ENCODE measurements around the gene SLC35F1. TPM values are rescaled to one million over a fixed set of nuclear protein-coding genes. Genes with fewer than 3 reads are reported as not detected.

The SLC35F1 gene
- total and polyA plus RNA-seq, 9 donors = 0.08 to 2.5 (median 0.24) TPM; not detected in 1

- 76 to 82% (median 80%) methylated on average over 4 of the region's 4 CpGs for WGBS, 3 donors
- Histone ChIP-seq H3K4me3 (no peak overlapping the region), H3K4me1 (ENCODE audit: insufficient read depth) (no peaks in the 10 kb centered on the region), H3K36me3 (no peaks in the 10 kb centered on the region), H3K27ac (no peak overlapping the region), H3K9me3 (no peaks in the 10 kb centered on the region), H3K27me3 (no peaks in the 10 kb centered on the region)
- TF ChIP-seq EP300 (IDR thresholded peaks at IDR 0.05) (no peak), CTCF (IDR thresholded peaks at IDR 0.05) (no peak), POLR2A (IDR thresholded peaks at IDR 0.05) (no peak)
- intact Hi-C loops (cut with DNase I) = no loop called here
- no peak for DNase-seq
Observed at GRCh38 chr6:118299457-118299856, 392.4 kb downstream of the SLC35F1 start.

- H3K27ac ChIP-seq = no peak overlapping the region
- no peaks in the 10 kb centered on the region for H3K27me3 ChIP-seq
- no peaks in the 10 kb centered on the region for H3K36me3 ChIP-seq
- WGBS, 3 donors = 77 to 85% (median 78%) methylated on average over 1 of the region's 1 CpG
- DNase-seq = no peak
- no peak overlapping the region for H3K4me3 ChIP-seq
- H3K9me3 ChIP-seq = no peaks in the 10 kb centered on the region
- H3K4me1 ChIP-seq (ENCODE audit: insufficient read depth) = no peaks in the 10 kb centered on the region
- intact Hi-C loops (cut with DNase I) = no loop called here
- TF ChIP-seq CTCF (IDR thresholded peaks at IDR 0.05) = no peak
- TF ChIP-seq EP300 (IDR thresholded peaks at IDR 0.05) = no peak
- no peak for TF ChIP-seq POLR2A (IDR thresholded peaks at IDR 0.05)
Observed at GRCh38 chr6:118304321-118304720, 397.3 kb downstream of the SLC35F1 start.

GRCh38 chr6:118305081-118305480, 398.0 kb downstream of the SLC35F1 start:
- intact Hi-C loops (cut with DNase I) = no loop called here
- no peak for TF ChIP-seq POLR2A (IDR thresholded peaks at IDR 0.05)
- TF ChIP-seq CTCF (IDR thresholded peaks at IDR 0.05) = no peak
- no peak for TF ChIP-seq EP300 (IDR thresholded peaks at IDR 0.05)
- no peaks in the 10 kb centered on the region for H3K9me3 ChIP-seq
- no peak for DNase-seq
- no peaks in the 10 kb centered on the region for H3K4me1 ChIP-seq (ENCODE audit: insufficient read depth)
- H3K36me3 ChIP-seq = no peaks in the 10 kb centered on the region
- no peaks in the 10 kb centered on the region for H3K27me3 ChIP-seq
- H3K4me3 ChIP-seq = no peak overlapping the region
- WGBS, 3 donors = 94 to 97% (median 95%) methylated on average over 1 of the region's 1 CpG
- no peak overlapping the region for H3K27ac ChIP-seq

GRCh38 chr6:118306392-118307238, 399.6 kb downstream of the SLC35F1 start:
- no peaks in the 10 kb centered on the region for H3K4me1 ChIP-seq (ENCODE audit: insufficient read depth)
- intact Hi-C loops (cut with DNase I) = no loop called here

More at GRCh38 chr6:118306392-118307238, 399.6 kb downstream of the SLC35F1 start:
- Histone ChIP-seq H3K4me3 (no peak overlapping the region), H3K27ac (no peak overlapping the region), H3K36me3 (no peaks in the 10 kb centered on the region), H3K9me3 (no peaks in the 10 kb centered on the region), H3K27me3 (no peaks in the 10 kb centered on the region)
- no peak for DNase-seq
- TF ChIP-seq POLR2A (IDR thresholded peaks at IDR 0.05) = no peak
- TF ChIP-seq EP300 (IDR thresholded peaks at IDR 0.05) = no peak
- TF ChIP-seq CTCF (IDR thresholded peaks at IDR 0.05) = no peak
- WGBS, 3 donors = 63 to 68% (median 64%) methylated on average over 6 of the region's 6 CpGs
